NCI-H1436 treated with DMSO at 0.1 percent for 48 hours (cell line): ENCODE data around the gene GREM1.

Experiments used
- DNase-seq: peaks from one replicate; lab custom pipeline; 2025; lab: John Stamatoyannopoulos, UW

The GREM1 gene

DNA sequence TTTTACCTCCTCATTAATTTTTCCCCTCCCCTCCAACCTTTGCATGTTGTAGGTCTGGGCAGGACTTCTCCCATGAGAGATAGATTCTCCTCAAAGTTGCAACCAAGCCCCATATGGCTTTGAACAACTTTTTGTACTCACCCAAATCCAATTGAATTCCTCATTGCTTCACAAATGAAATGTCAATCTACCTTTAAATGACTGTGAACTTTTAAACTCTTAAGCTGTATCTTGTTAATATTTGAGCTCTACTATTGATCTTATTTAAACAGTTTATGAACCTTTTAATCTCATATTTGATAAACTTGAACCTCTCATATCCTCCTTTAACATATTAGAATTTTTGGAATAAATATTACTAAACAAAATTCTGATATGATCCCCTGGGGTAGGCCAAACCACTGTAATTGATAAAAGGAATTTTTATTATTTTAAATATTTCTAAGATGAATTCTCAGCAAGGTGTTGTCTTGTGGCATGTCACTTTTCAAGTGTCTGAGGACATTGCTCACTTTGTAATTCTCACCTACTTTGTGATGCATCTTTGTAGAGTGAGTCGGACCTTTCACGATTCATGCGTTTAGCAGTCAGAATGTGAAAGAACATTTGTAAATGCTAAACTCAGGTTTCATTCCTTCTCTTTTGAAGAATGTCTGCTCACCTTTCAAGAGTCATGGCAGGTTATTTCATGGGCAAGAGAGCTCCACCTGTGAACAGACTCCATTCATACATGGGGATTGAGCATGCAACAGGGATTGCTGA, 23.4 kb upstream of the GREM1 start:
- DNase-seq: no peak

- no peak for DNase-seq
Observed at GRCh38 chr15:32698773-32699390, 18.9 kb upstream of the GREM1 start.

- no peak for DNase-seq
Observed at GRCh38 chr15:32700501-32701150, 17.2 kb upstream of the GREM1 start.

DNA sequence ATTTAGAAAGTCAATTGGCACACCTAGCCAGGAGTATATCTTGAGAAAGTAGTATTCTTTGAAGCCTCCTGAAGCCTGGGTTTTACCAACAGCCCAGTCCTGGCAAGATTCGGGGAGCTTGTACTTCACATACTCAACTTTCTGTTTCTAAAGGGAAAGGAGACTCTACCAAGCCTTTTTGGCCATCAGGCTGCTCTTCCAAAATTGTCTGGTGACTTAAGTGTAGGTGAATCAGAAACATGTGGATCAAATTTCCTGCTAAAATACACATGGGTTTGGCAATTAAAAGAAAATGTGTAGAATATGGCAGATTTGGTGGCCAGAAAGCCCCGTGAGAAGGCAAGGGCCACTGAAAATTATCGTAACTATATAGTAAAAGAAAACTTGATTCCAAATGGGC, 15.9 kb upstream of the GREM1 start:
- DNase-seq: no peak

GRCh38 chr15:32704395-32704981, 13.3 kb upstream of the GREM1 start:
- no peak for DNase-seq

GRCh38 chr15:32705446-32705845, 12.4 kb upstream of the GREM1 start:
- DNase-seq: no peak

DNA sequence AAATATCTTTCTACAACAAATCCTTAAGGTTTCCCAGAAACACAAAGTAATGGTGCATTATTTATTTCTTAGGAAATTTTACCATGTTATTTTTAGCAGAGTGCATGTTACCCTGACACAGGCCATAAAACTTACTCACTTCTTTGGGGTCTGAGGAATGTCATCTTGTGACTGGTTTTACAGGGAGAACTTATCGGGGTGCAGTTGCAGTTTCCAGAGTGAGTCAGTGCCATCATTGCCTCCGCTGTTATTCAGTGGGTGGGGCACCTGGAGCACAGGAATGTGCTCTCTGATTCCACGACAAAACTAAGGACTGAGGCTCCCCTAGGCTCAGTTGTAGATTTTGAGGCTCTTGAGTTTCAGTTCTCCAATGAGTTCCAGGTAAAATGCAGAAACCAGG, 11.1 kb upstream of the GREM1 start:
- no peak for DNase-seq

GRCh38 chr15:32707436-32707835, 10.4 kb upstream of the GREM1 start:
- no peak for DNase-seq

DNA sequence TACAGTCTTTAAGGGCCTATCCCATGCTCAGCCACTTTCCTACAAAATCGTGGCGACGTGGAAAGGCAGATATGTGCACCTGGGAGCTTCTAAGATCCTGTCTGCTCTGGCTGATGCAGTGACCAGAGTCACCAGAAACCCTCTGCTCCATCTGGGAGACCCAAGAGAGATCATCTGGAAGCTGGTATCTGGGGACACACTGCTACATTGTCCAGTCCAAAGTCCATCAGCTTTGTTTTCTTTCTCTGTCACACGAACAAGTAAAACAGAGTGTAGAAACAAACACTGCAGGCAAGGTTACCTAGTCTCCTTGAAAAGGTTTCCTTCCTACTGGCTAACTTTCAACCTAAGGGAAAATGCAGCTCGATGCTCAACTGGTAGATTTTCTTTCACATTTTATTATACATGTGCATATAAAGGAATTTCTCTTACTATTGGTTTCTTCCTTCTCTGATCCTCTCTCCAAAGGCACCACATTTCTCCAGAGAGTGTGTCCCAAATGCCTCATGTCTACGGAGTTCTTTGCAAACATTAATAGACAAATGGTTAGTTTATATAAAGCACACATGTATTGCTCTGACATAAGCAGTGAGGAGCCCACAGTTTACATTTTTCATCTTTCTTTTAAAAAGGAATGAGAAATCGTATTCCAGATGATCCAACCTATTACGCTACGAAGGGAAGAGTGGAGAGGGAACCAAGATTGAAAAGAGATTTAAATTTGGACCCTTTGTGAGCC, 8.3 kb upstream of the GREM1 start:
- no peak for DNase-seq

DNA sequence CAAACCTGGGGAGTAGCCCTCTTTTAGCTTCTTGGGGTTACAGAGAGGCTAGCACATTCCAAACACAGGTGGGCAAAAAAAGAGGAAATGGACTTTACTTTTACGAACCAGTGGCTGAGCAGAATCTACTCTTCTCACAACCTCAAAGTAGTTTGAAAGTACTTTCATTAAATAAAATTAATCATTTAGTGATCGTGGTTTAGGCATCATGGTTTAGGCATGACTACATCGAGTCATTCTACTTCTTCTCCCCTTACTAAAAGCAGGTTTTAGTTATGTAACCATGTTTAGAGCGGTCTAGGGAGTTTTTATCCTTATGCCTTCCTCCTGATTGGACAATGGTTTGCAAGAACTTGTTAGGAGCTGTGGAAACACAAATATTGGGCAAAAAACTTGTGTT, 2.5 kb upstream of the GREM1 start:
- no peak for DNase-seq

DNA sequence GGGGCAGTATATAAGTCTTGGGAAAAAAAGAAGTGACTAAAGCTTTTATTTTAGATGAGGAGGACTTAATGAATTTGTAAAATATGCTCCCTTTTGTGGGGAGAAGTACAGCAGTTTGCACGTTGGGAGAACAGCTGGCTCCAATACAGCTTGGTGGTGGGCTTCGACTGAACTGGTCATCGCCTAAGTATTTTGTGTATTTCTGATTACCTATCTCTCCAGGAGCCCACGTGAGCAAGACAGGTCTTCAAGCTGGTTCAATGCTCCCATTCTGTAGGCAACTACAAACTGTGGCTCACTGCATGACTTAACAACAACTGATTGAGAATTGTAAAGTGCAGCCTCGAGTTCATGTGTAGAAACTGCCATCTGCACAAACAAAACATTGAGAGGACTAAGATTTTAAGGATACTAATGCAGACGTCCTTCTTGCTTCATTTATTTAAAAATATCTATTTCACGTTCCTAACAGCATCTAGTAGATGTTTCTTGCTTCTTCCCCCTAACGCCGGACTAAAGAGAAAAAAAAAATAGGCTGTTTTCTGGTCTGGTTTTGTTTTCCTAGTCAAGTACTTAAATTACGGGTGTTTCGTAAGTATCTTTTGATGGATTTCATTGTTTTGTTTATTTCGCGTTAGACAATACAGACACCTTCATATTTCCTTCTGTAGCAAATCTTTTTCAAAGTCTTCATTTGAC, 1.4 kb upstream of the GREM1 start:
- no peak for DNase-seq

- DNase-seq: no peak
Observed at GRCh38 chr15:32716915-32717425, 834 bp upstream of the GREM1 start.

- DNase-seq: no peak
Observed at GRCh38 chr15:32718227-32718820, 520 bp downstream of the GREM1 start.

- no peak for DNase-seq
Observed at GRCh38 chr15:32718821-32719716, 1.3 kb downstream of the GREM1 start.

- DNase-seq: no peak
Observed at GRCh38 chr15:32721596-32721995, 3.8 kb downstream of the GREM1 start.

GRCh38 chr15:32722136-32722535, 4.3 kb downstream of the GREM1 start:
- DNase-seq: no peak

GRCh38 chr15:32723171-32723948, 5.6 kb downstream of the GREM1 start:
- no peak for DNase-seq

GRCh38 chr15:32729700-32730395, 12.0 kb downstream of the GREM1 start:
- DNase-seq: no peak
